K562 (cell line): ENCODE results near the gene BRCA1. TPM values are rescaled to one million over a fixed set of nuclear protein-coding genes. Genes with fewer than 3 reads are reported as not detected.
A peak's percentile ranks its signal among the peaks of the same experiment; 100 is the strongest.

Source experiments
- ARNT ChIP-seq, 2 experiments: fragments of 450-650 bp; IDR thresholded peaks; 2 replicates each; pipeline ENCODE4 v1.6.1; 2016; ENCODE audit warnings: mild to moderate bottlenecking in 1 of 2
- CEBPB ChIP-seq: fragments of 450-650 bp; IDR thresholded peaks from 2 replicates; pipeline ENCODE4 v1.6.1; 2016; ENCODE audit warnings: missing genetic modification characterization, missing compliant biosample characterization
- DPF2 ChIP-seq: fragments of 450-650 bp; IDR thresholded peaks from 2 replicates; pipeline ENCODE4 v1.6.1; 2016
- E2F6 ChIP-seq, 2 experiments: IDR thresholded peaks; 2 replicates each; pipeline ENCODE4 v1.6.1; 2011; ENCODE audit warnings: borderline replicate concordance in 1 of 2, control low read depth in 1 of 2, low read depth in 1 of 2, low read length in 1 of 2, mild to moderate bottlenecking in 1 of 2, mixed read lengths in 1 of 2, moderate library complexity in 1 of 2; ENCODE audit not compliant: insufficient read depth in 1 of 2, insufficient read length in 1 of 2, poor library complexity in 1 of 2, severe bottlenecking in 1 of 2; ENCODE audit errors: extremely low read depth in 1 of 2
- ELF4 ChIP-seq: fragments of 450-650 bp; formaldehyde crosslinking; IDR thresholded peaks from 2 replicates; pipeline ENCODE4 v1.4.0; 2022; ENCODE audit warnings: missing genetic modification characterization
- ERF ChIP-seq: fragments of 450-650 bp; formaldehyde crosslinking; IDR thresholded peaks from 2 replicates; pipeline ENCODE4 v1.4.0; 2020; ENCODE audit warnings: mild to moderate bottlenecking, mixed read lengths
- FOSL1 ChIP-seq: fragments of 200-800 bp; sonication (Bioruptor generic); conservative IDR thresholded peaks from 2 replicates; pipeline ENCODE4 v1.6.1; 2016; ENCODE audit warnings: missing genetic modification characterization, missing compliant biosample characterization
- HDAC1 ChIP-seq, 2 experiments: fragments of 450-650 bp; IDR thresholded peaks; 2 replicates each; pipeline ENCODE4 v1.6.1; 2016 to 2017; ENCODE audit warnings: inconsistent platforms in 1 of 2, mild to moderate bottlenecking in 1 of 2, moderate library complexity in 1 of 2
- KLF16 ChIP-seq: IDR thresholded peaks from 2 replicates; pipeline ENCODE4 v1.6.1; 2016; ENCODE audit warnings: antibody characterized with exemption
- MAFG ChIP-seq: fragments of 450-650 bp; conservative IDR thresholded peaks from 2 replicates; pipeline ENCODE4 v1.6.1; 2016; ENCODE audit warnings: missing genetic modification characterization, missing compliant biosample characterization
- RAD21 ChIP-seq, 2 experiments: fragments of 250-450 bp in 1 of 2; fragments of 450-650 bp in 1 of 2; sonication (Bioruptor Pico) in 1 of 2; formaldehyde crosslinking in 1 of 2; IDR thresholded peaks in 1 of 2; conservative IDR thresholded peaks in 1 of 2; 2 replicates each; pipeline versions ENCODE4 v1.4.0 to v1.8.0; 2020 to 2022; ENCODE audit warnings: mild to moderate bottlenecking in 2 of 2, moderate library complexity in 1 of 2
- RBFOX2 ChIP-seq: fragments of 200-400 bp; formaldehyde crosslinking; IDR thresholded peaks from 2 replicates; pipeline ENCODE4 v1.6.1; 2017; ENCODE audit warnings: low read depth, mild to moderate bottlenecking, low read length, moderate library complexity
- SIN3B ChIP-seq: fragments of 450-650 bp; IDR thresholded peaks from 2 replicates; pipeline ENCODE4 v1.6.1; 2017; ENCODE audit warnings: low read depth, mild to moderate bottlenecking, moderate library complexity
- TAF15 ChIP-seq: fragments of 200-400 bp; formaldehyde crosslinking; IDR thresholded peaks from 2 replicates; pipeline ENCODE4 v1.6.1; 2017; ENCODE audit warnings: mild to moderate bottlenecking, low read depth, low read length, moderate library complexity
- TAF9B ChIP-seq: fragments of 450-650 bp; IDR thresholded peaks from 2 replicates; pipeline ENCODE4 v1.6.1; 2018; ENCODE audit warnings: mild to moderate bottlenecking; ENCODE audit not compliant: partially characterized antibody
- TRIM24 ChIP-seq, 2 experiments: fragments of 450-650 bp; IDR thresholded peaks; 2 replicates each; pipeline ENCODE4 v1.6.1; 2016
- YY1 ChIP-seq, 3 experiments: IDR thresholded peaks; 2 replicates each; pipeline ENCODE4 v1.6.1; 2011; ENCODE audit warnings: low read length in 2 of 3, mild to moderate bottlenecking in 2 of 3, moderate library complexity in 2 of 3, borderline replicate concordance in 1 of 3, control low read depth in 1 of 3, low read depth in 1 of 3; ENCODE audit not compliant: insufficient read depth in 3 of 3, insufficient replicate concordance in 2 of 3, control insufficient read depth in 1 of 3, insufficient read length in 1 of 3; ENCODE audit errors: extremely low read depth in 1 of 3
- ZNF263 ChIP-seq: sonication (generic); formaldehyde crosslinking; IDR thresholded peaks from 2 replicates; pipeline ENCODE4 v1.8.0; 2022; ENCODE audit warnings: mild to moderate bottlenecking, missing genetic modification reagents, borderline replicate concordance
- ZNF354B ChIP-seq: fragments of 250-450 bp; sonication (Bioruptor Pico); IDR thresholded peaks from 2 replicates; pipeline ENCODE4 v1.4.0; 2020
- polyA plus RNA-seq, 8 experiments: library from polyadenylated mRNA; depleted of rRNA in 4 of 8; stranded (reverse) in 5 of 8; unstranded in 3 of 8; fragments of >200 nt; fragmentation: Nextera tagmentation in 2 of 8; fragmentation: Illumina TruSeq in 1 of 8; extraction: Ambion mirVana in 2 of 8; extraction: Trizol in 1 of 8; gene quantifications; 2 replicates each; pipeline versions ENCODE4 v1.2.1 to v1.2.3, GENCODE V29; 2011 to 2014; ENCODE audit warnings: inconsistent platforms in 1 of 8, missing spikeins in 1 of 8
- total RNA-seq, 7 experiments: library from RNA; depleted of rRNA in 6 of 7; stranded (reverse); fragments of >200 nt in 6 of 7; fragmentation: Illumina TruSeq in 2 of 7; extraction: Trizol in 2 of 7; gene quantifications; 2 replicates each; pipeline versions ENCODE4 v1.2.1 to v1.2.3, GENCODE V29; 2011 to 2021; ENCODE audit warnings: low replicate concordance in 1 of 7
- TF ChIP-seq, protein P1 (sequence below): sonication (generic); formaldehyde crosslinking; IDR thresholded peaks from 2 replicates; pipeline ENCODE4 v1.8.0; 2022; ENCODE audit warnings: missing genetic modification reagents, mild to moderate bottlenecking, moderate library complexity, borderline replicate concordance
- TF ChIP-seq, protein P2 (sequence below): sonication (generic); formaldehyde crosslinking; IDR thresholded peaks from 2 replicates; pipeline ENCODE4 v1.8.0; 2022; ENCODE audit warnings: mild to moderate bottlenecking, missing genetic modification reagents
- TF ChIP-seq, protein P3 (sequence below), 2 experiments: fragments of 450-650 bp in 1 of 2; sonication (generic) in 1 of 2; formaldehyde crosslinking in 1 of 2; IDR thresholded peaks in 1 of 2; conservative IDR thresholded peaks in 1 of 2; 2 replicates each; pipeline versions ENCODE4 v1.6.1 to v1.8.1; 2016 to 2023; ENCODE audit warnings: mild to moderate bottlenecking in 2 of 2, moderate library complexity in 2 of 2, inconsistent platforms in 1 of 2, missing genetic modification reagents in 1 of 2

BRCA1 gene
- total and polyA plus RNA-seq, 9 of the 15 experiments (the other 6 are each of a cell fraction or from before 2014, with no cell fraction given), result 25.9 to 95.3 (median 62.3) TPM

DNA sequence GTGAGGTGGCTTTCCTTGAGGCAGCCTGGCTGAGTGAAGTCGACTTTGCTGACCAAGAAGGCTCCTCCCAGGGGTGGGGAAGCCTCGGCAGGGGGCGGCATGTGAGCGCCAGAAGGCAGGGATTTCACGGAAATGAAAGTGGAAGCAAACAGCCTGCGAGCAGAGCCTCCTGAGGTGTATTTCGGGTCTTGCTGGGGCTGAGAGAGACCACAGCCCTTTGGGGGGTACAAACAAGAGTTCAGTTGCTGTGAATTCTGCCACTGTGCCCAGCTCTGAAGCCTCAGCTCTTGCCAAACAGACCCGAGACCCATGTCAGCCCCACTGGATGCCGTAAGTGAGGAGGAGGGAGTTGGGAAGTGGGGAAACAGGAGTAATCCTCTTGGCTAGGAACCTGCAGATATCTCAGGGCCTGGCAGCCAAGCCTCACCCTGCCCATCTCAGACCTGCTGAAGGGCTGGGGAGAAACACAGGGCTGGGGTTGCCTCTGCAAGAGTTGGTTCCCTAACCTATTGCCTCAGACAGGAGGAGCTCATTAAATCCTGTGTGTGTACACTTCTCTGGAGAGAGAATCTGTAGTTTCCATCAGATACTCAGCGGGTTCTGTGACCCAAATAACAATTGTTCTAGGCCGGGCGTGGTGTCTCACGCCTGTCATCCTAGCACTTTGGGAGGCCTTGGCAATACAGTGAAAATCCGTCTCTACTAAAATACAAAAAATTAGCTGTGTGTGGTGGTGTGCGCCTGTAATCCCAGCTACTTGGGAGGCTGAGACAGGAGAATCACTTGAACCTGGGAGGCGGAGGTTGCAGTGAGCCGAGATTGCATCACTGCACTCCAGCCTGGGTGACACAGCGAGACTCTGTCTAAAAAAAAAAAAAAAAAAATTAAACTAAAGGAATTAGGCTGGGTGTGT is 118.3 kb downstream of the BRCA1 start, which contains the start of gene IFI35 (continued):
- TF ChIP-seq YY1 (IDR thresholded peaks at IDR 0.05; ENCODE audit: borderline replicate concordance in 1 of 3, control insufficient read depth in 1 of 3, extremely low read depth in 1 of 3, insufficient read depth in 3 of 3, insufficient read length in 1 of 3, insufficient replicate concordance in 2 of 3, low read depth in 1 of 3, low read length in 2 of 3) (peak in 1 of 3 experiments; percentile 34), ARNT (IDR thresholded peaks at IDR 0.05) (0 out of 4 replicates have a peak, but pooled peaks of 1 of the 2 experiments have one; percentile 16), TAF9B (peak; percentile 36), E2F6 (IDR thresholded peaks at IDR 0.05; ENCODE audit: borderline replicate concordance in 1 of 2, extremely low read depth in 1 of 2, insufficient read depth in 1 of 2, insufficient read length in 1 of 2, low read depth in 1 of 2, low read length in 1 of 2, poor library complexity in 1 of 2, severe bottlenecking in 1 of 2) (peak in 1 of 2 experiments; percentile 24), ERF (CRISPR knock-in tag) (no peak), MAFG (tag) (peak; percentile 18; the same call in 1 of the 2 replicates), TAF15 (no peak), RBFOX2 (peak; percentile 69), SIN3B (peak; percentile 19; the same call in 1 of the 2 replicates), ELF4 (CRISPR knock-in tag) (peak; percentile 24; the same call in 1 of the 2 replicates), HDAC1 (IDR thresholded peaks at IDR 0.05) (peak in 1 of 2 experiments; percentile 55; a peak in 2 of 4 replicates), KLF16 (peak; percentile 33; the same call in 1 of the 2 replicates), ZNF354B (CRISPR knock-in tag) (no peak), RAD21 (CRISPR knock-in tag; conservative IDR thresholded peaks at IDR 0.05 in 1 of 2, IDR thresholded peaks at IDR 0.05 in 1 of 2) (peak; percentile 76 to 86), DPF2 (no peak), TRIM24 (IDR thresholded peaks at IDR 0.05) (peak; percentile 78; a peak in 3 of 4 replicates), FOSL1 (0 out of 2 replicates have a peak, but pooled peaks have one; percentile 17), CEBPB (tag) (peak; percentile 76), ZNF263 (CRISPR knock-in tag) (0 out of 2 replicates have a peak, but pooled peaks have one; percentile 18)
- TF ChIP-seq, protein P1, sequence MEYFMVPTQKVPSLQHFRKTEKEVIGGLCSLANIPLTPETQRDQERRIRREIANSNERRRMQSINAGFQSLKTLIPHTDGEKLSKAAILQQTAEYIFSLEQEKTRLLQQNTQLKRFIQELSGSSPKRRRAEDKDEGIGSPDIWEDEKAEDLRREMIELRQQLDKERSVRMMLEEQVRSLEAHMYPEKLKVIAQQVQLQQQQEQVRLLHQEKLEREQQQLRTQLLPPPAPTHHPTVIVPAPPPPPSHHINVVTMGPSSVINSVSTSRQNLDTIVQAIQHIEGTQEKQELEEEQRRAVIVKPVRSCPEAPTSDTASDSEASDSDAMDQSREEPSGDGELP (CRISPR knock-in tag), result peak; percentile 50; the same call in 1 of the 2 replicates
- TF ChIP-seq, protein P2, sequence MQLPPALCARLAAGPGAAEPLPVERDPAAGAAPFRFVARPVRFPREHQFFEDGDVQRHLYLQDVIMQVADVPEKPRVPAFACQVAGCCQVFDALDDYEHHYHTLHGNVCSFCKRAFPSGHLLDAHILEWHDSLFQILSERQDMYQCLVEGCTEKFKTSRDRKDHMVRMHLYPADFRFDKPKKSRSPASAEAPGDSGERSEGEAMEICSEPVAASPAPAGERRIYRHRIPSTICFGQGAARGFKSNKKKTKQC (CRISPR knock-in tag), result no peak
- TF ChIP-seq, protein P3, sequence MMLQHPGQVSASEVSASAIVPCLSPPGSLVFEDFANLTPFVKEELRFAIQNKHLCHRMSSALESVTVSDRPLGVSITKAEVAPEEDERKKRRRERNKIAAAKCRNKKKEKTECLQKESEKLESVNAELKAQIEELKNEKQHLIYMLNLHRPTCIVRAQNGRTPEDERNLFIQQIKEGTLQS (IDR thresholded peaks at IDR 0.05), result peak; percentile 88
- TF ChIP-seq, protein P3 (CRISPR knock-in tag; conservative IDR thresholded peaks at IDR 0.05), result no peak
